A673 (cell line): ENCODE measurements around the gene ZDHHC11B.

Source experiments
- EZH2 ChIP-seq: fragments of 200-600 bp; sonication (generic); IDR thresholded peaks from 2 replicates; pipeline ENCODE4 v1.6.1; 2017; ENCODE audit warnings: borderline replicate concordance, low read depth, mild to moderate bottlenecking, mixed read lengths, antibody characterized with exemption, low read length; ENCODE audit not compliant: poor library complexity, severe bottlenecking
- TF ChIP-seq, protein P1 (sequence below): fragments of 300-800, 200-600 bp; sonication (generic); conservative IDR thresholded peaks from 2 replicates; pipeline ENCODE4 v1.5.1; 2017; ENCODE audit warnings: low read depth, mild to moderate bottlenecking, antibody characterized with exemption, low read length, moderate library complexity, mixed read lengths

DNA sequence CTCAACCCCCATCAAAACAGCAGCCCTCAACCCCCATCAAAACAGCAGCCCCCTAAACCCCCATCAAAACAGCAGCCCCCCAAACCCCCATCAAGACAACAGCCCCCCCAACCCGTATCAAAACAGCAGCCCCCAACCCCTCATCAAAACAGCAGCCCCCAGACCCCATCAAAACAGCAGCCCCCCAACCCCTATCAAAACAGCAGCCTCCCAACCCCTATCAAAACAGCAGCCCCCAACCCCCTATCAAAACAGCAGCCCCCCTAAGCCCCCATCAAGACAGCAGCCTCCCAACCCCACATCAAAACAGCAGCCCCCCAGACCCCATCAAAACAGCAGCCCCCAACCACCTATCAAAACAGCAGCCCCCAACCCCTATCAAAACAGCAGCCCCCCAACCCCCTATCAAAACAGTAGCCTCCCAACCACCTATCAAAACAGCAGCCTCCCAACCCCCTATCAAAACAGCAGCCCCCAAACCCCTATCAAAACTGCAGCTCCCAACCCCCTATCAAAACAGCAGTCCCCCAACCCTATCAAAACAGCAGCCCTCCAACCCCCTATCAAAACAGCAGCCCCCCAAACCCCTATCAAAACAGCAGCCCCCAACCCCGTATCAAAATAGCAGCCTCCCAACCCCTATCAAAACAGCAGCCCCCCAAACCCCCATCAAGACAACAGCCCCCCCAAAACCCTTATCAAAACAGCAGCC lies 92.6 kb downstream of the ZDHHC11B start:
- TF ChIP-seq, protein P1, sequence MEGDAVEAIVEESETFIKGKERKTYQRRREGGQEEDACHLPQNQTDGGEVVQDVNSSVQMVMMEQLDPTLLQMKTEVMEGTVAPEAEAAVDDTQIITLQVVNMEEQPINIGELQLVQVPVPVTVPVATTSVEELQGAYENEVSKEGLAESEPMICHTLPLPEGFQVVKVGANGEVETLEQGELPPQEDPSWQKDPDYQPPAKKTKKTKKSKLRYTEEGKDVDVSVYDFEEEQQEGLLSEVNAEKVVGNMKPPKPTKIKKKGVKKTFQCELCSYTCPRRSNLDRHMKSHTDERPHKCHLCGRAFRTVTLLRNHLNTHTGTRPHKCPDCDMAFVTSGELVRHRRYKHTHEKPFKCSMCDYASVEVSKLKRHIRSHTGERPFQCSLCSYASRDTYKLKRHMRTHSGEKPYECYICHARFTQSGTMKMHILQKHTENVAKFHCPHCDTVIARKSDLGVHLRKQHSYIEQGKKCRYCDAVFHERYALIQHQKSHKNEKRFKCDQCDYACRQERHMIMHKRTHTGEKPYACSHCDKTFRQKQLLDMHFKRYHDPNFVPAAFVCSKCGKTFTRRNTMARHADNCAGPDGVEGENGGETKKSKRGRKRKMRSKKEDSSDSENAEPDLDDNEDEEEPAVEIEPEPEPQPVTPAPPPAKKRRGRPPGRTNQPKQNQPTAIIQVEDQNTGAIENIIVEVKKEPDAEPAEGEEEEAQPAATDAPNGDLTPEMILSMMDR: no peak
- no peak for TF ChIP-seq EZH2
